Measurements from ENCODE around the gene CCDC149.

DNA sequence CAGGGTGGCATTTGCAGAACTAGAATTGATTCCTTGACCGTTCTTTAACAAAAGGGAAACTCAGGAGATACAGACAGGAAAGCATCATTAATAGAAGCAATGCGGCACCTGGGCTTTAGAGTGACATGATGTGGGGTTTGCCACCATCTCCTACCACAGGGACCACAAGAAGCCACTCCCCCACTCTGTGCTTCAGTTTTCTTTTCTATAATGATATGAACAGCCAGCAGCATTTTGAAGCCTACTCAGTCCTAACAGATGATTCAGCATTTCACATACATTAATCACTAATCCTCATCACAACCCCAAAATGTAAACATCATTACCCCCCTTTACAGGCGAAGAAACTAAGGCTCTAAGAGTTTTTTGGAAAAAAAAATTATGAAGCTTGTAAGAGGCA, 22.9 kb downstream of the CCDC149 start:
- TF ChIP-seq CTCF (IDR thresholded peaks at IDR 0.05) (no peak), POLR2A (IDR thresholded peaks at IDR 0.05) (no peak), POLR2AphosphoS5 (IDR thresholded peaks at IDR 0.05) (no peak)

Data from gastroesophageal sphincter (tissue), 3 donors.